ENCODE measurements around the gene ADAMTS17.

DNA sequence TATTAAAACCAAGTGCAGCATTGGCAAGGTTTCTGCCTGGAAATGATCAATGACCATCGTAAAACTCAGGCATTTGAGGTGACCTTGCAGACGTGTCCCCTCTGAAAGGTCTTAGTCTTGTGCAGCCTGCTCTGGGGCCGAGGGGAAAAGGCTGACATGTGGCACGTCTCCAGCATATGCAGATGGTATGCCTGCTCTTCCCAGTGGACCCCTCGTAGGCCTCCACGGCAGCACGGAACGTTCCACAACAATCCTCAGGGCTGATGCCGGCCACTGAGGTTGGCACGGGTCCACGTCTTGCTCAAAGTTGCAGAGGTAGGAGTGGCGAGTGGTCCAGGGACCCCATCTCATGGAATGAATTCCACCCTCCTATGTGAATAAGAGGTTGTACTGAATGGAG is 361.0 kb downstream of the ADAMTS17 start:
- TF ChIP-seq, protein P1, sequence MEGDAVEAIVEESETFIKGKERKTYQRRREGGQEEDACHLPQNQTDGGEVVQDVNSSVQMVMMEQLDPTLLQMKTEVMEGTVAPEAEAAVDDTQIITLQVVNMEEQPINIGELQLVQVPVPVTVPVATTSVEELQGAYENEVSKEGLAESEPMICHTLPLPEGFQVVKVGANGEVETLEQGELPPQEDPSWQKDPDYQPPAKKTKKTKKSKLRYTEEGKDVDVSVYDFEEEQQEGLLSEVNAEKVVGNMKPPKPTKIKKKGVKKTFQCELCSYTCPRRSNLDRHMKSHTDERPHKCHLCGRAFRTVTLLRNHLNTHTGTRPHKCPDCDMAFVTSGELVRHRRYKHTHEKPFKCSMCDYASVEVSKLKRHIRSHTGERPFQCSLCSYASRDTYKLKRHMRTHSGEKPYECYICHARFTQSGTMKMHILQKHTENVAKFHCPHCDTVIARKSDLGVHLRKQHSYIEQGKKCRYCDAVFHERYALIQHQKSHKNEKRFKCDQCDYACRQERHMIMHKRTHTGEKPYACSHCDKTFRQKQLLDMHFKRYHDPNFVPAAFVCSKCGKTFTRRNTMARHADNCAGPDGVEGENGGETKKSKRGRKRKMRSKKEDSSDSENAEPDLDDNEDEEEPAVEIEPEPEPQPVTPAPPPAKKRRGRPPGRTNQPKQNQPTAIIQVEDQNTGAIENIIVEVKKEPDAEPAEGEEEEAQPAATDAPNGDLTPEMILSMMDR (IDR thresholded peaks at IDR 0.05) = no peak
- no peak for TF ChIP-seq POLR2A (IDR thresholded peaks at IDR 0.05)

Data from heart left ventricle (tissue), 13 donors.